ENCODE results near the gene ZNF74.
"Not testable (repeated sequence)": the region's sequence is repeated elsewhere in the genome, so short reads cannot be mapped to it uniquely, and the experiment has no call there.

Gene ZNF74

DNA sequence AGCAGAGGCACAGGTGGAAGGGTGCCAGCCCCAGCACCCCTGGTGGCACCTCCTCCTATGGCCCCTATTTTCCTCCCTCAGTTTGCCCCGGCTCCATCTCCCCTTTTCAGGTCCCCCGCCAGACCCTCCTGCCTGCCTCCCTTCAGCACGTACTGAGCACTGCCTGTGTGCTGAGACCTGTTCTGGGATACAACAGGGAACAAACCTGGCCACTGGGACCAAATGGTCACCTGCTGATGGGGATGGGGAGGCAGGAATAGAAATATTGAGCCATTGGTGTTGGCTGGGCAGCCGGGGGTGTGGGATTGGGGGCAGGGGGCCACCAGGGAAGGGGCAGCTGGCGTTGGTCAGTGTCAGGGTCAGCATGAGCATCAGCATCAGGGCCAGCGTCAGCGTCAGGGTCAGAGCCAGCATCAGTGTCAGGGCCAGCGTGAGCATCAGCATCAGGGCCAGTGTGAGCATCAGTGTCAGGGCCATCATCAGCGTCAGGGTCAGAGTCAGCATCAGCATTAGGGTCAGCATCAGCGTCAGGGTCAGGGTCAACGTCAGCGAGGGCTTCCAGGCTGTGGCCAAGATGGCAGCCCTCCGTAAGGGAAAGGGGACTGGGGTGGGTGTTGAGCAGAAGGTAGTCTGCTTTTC is 7.5 kb downstream of the ZNF74 start:
- DNase-seq = no peak

DNA sequence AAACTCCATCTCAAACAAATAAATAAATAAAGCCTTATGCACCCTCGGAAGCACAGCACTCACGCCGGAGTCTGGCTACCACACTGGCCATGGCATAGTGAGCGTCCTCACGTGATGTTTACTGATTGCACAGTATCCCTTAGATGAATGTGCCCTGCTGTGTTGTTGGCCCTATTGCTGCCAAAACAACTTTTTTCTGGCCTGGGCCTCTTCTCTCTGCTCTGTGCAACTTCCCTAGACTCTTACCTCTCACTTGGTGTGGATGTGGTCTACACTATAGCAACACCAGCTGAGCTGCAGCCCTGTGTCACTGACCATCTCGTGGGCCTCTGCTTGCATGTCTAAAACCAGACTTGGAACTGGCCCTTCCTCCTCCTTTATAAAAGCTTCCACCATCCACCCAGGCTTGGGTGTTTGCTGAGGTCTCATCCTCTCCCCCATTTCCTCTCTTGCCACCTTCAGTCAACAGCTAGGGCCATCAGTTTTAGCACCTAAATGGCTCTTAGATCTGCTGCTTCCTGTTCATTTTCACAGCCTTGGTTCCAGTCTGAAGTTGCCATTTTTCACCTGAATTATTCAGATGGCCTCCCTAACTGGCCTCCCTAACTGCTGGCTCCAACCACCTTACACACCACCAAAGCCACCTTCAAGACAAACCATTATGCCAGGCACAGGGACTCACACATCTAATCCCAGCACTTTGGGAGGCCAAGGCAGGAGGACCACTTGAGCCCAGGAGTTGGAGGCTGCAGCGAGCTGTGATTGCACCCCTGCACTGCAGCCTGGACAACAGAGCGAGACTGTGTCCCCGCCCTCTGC is 9.2 kb downstream of the ZNF74 start:
- DNase-seq = no peak

DNA sequence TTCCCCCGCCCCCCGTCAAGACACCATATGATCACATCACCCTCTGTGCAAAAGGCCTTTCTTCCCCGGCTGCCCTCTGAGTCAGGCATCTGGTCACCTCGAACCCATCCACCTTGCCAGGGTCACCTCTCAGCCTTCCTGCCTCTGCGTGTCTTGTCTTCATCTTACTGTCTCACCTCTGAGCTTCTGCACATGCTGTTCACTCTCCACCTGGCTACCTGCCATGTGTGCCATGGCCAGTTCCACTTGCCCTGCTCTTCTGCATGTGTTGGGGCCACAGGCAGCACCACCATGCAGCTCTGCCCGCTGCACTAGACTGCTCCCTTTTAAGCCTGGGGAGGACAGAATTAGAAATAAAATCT is 9.8 kb downstream of the ZNF74 start:
- no peak for DNase-seq

DNA sequence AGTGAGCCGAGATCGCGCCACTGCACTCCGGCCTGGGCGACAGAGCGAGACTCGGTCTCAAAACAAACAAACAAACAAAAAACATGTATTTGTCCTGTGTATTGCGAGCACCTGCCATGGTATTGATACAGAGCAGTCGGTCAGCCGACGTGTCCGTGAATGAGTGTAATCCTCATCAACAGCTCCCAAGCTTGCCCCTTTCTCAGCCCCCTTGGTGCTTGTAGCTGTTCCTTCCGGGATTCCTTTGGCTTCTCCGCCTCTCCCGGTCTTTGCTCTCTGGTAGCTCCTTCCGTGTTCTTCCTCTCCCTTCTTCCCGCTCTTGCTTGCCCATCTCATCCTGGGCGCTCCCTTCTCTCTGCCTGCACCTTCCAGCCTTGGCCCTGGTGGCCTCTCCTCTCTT is 10.9 kb downstream of the ZNF74 start:
- no peak for DNase-seq

DNA sequence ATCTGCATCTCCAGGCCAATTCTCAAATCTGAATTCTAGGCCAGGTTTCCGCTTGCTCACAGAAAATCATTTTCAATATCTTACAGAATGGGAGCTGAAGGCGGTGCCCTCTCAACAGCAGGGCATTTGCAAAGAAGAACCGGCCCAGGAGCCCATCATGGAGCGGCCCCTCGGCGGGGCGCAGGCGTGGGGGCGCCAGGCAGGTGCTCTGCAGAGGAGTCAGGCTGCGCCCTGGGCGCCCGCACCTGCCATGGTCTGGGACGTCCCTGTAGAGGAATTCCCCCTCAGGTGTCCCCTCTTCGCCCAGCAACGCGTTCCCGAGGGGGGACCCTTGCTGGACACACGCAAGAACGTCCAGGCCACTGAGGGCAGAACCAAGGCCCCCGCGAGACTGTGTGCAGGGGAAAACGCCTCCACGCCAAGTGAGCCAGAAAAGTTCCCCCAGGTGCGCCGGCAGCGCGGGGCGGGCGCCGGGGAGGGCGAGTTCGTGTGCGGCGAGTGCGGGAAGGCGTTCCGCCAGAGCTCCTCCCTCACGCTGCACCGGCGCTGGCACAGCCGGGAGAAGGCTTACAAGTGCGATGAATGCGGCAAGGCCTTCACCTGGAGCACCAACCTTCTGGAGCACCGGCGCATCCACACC is 11.5 kb downstream of the ZNF74 start:
- DNase-seq = no peak

DNA sequence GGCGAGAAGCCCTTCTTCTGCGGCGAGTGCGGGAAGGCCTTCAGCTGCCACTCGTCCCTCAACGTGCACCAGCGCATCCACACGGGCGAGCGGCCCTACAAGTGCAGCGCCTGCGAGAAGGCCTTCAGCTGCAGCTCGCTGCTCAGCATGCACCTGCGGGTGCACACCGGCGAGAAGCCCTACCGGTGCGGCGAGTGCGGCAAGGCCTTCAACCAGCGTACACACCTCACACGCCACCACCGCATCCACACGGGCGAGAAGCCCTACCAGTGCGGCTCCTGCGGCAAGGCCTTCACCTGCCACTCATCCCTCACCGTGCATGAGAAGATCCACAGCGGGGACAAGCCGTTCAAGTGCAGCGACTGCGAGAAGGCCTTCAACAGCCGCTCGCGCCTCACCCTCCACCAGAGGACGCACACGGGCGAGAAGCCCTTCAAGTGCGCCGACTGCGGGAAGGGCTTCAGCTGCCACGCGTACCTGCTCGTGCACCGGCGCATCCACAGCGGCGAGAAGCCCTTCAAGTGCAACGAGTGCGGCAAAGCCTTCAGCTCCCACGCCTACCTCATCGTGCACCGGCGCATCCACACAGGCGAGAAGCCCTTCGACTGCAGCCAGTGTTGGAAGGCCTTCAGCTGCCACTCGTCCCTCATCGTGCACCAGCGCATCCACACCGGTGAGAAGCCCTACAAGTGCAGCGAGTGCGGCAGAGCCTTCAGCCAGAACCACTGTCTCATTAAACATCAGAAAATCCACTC is 12.2 kb downstream of the ZNF74 start:
- no peak for DNase-seq

DNA sequence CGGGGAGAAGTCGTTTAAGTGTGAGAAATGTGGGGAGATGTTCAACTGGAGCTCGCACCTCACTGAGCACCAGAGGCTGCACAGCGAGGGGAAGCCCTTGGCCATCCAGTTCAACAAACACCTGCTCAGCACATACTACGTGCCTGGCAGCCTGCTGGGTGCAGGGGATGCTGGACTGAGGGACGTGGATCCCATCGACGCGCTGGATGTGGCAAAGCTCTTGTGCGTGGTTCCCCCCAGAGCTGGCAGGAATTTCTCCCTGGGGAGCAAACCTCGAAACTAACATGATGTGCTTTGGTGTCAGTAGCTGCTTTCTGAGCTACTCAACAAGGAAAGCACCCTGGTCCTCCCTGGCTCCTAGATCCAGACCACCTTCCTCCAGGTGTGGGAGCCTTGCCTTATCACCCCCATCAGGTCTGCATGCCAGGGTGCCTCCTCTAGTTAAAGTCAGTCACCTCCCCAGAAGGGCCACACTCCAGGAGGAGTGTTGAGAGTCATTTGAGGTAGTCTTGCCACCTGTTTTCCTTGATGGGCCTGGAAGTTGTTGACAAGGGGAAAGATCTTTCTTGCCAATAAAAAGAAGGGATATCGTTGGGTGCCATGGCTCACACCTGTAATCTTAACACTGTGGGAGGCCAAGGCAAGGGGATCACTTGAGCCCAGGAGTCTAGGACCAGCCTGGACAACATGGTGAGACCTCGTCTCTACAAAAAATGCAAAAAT is 12.9 kb downstream of the ZNF74 start:
- DNase-seq = no peak

DNA sequence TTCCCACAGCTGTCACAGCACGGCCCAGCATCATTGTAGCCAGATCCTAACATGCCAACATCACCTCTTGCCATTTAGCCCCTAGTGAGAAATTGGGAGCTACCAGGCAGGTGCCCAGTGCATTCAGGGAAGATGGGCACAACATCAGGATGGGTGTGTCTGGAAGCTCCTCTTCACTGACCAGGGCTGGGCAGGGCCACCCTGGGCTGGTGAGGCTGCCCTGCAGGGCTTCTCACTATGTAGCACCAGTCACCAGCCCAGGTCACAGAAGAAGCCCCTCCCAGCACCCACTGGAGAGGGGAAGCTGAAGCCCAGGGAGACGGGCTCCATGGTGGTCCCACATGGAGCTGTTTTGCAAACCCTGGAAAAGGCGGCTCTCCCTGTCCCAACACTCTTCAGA is 13.9 kb downstream of the ZNF74 start:
- no peak for DNase-seq

DNA sequence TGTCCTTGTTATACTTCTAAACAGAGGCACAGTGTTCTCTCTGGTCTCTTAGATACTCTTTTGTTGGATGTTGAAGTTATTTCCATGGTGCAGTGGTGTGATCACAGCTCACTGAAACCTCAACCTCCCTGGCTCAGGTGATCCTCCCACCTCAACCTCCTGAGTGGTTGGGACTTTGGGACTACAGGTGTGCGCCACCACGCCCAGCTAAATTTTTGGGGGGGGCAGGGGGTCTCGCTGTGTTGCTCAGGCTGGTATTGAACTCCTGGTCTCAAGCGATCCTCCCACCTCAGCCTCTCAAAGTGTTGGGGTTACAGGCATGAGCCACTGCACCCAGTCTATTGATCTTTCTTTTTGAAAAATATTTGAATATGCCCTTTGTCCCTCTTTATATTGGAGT is 14.9 kb downstream of the ZNF74 start:
- DNase-seq = no peak

DNA sequence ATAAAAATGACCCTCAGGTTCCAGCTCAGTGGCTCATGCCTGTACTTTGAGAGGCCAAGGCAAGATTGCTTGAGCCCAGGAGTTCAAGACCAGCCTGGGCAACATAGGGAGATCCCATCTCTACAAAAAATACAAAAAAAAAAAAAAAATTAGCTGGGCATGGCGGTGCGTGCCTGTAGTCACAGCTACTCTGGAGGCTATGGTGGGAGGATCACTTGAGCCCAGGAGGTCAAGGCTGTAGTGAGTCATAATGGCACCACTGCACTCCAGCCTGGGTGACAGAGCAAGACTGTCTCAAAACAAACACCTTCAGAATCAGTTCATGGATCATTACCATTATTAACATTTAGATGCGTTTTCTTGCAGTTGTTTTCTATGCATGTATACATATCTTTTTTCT is 15.4 kb downstream of the ZNF74 start:
- not testable (repeated sequence) for DNase-seq

DNA sequence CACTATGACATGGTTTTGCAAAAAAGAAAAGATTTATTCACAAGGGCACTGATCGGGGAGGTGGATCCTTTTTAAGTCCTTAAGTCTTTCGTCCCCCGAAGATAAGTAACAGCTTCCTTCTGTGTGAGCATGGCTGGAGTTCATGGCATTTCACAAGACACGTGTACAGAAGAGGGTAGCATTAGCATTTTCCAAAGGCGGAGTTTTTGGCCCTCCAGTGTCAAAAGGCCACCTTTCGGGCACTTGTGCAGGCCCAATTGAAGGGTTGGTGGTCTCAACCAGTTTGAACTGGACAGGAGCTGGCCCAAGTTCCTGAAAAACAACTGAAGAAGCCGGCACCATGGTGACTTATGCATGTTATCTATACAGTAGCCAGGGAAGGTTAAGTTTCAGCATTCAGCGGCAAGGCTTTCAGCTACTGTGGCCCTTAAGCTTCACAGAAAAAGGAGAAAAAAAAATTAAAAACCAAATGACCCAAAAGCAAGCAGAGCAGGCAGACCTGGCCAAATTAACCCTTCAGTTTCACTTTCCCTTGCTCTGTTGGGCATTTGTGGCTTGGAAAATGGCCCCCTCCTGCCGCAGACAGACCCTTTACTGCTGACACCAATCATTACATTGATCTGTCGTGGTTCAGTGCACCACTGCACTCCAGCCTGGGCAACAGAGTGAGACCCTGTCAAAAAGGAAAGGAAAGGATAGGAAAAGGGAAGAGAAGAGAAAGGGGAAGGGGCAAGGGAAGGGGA is 18.7 kb downstream of the ZNF74 start:
- DNase-seq = no peak

DNA sequence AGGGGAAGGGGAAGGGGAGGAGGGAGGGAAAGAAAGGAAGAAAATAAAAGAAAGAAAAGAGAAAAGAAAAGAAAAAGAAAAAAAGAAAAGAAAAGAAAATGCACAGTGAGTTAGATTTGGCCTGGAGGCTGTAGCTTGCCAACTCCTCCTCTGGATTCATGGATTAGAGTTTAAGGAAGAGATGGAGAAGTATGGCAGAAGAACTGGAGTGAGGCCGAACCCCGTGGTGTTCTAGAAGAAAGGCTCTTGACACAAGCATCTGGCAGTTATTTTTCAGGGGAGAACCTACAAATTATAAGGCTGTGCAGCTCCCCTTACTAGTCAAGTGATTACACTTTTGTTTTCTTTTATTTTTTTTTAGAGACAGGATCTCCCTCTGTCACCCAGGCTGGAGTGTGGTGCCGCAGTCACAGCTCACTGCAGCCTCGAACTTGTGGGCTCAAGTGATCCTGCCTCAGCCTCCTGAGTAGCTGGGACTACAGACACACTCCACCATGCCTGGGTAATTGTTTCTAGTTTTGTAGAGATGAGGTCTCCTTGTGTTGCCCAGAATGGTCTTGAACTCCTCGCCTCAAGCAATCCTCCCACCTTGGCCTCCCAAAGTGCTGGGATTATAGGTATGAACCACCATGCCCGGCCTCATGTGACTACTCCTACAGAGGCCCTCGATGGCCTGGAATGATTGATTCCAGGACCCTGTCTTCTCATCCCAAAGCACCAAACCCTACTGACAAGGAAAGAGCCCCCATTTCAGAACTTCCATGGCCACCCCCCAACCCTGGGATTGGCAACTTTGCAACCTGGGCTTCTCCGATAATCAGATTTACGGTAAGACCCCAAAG is 19.5 kb downstream of the ZNF74 start:
- no peak for DNase-seq

DNA sequence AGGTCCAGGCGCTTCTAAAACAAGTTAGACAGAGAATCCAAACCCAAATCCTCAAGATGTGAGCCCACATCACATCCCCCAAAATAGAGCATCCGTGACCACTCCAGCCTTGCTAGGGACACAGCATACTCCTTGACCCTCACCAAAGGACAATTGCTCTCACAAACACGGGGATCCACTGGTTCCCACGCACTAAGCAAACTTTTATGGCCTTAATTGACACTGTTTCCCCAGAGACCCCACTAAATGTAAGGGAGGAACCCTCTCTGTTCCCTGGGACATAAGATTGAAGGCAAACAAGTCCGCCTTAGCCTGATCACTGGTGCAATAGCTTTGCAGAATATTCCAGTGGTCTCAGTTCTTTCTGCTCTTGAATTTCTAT is 20.1 kb downstream of the ZNF74 start:
- no peak for DNase-seq

DNA sequence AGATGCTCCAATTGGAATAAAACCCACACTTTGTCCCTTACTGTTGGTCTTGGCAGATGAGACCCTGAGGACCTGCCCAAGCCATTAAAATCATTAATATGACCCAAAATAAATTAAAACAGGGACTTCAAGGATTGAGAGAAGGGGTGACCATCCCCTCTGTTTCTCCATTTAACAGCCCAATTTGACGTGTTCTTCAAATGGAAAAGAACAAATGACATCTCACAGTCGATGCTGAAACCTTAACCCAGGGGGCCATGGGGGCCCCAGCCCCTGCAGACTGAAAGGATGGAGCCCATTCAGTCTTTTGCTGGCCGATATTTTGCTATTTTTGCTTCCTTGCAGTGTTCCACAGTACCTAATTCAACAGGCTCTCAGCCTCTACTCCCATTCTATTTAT is 20.5 kb downstream of the ZNF74 start:
- no peak for DNase-seq

DNA sequence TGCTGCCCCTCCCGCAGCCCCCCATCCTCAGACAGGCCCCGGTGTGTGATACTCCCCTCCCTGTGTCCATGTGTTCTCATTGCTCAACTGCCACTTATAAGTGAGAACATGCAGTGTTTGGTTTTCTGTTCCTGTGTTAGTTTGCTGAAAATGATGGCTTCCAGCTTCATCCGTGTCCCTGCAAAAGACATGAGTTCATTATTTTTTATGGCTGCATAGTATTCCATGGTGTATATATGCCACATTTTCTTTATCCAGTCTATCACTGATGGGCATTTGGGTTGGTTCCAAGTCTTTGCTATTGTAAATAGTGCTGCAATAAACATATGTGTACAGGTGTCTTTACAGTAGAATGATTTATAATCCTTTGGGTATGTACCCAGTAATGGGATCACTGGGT is 21.3 kb downstream of the ZNF74 start:
- not testable (repeated sequence) for DNase-seq

DNA sequence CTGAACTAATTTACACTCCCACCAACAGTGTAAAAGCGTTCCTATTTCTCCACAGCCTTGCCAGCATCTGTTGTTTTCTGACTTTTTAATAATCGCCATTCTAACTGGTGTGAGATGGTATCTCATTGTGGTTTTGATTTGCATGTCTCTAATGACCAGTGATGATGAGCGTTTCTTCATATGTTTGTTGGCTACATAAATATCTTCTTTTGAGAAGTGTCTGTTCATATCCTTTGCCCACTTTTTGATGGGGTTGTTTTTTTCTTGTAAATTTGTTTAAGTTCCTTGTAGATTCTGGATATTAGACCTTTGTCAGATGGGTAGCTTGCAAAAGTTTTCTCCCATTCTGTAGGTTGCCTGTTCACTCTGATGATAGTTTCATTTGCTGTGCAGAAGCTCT is 21.7 kb downstream of the ZNF74 start:
- DNase-seq = not testable (repeated sequence)

DNA sequence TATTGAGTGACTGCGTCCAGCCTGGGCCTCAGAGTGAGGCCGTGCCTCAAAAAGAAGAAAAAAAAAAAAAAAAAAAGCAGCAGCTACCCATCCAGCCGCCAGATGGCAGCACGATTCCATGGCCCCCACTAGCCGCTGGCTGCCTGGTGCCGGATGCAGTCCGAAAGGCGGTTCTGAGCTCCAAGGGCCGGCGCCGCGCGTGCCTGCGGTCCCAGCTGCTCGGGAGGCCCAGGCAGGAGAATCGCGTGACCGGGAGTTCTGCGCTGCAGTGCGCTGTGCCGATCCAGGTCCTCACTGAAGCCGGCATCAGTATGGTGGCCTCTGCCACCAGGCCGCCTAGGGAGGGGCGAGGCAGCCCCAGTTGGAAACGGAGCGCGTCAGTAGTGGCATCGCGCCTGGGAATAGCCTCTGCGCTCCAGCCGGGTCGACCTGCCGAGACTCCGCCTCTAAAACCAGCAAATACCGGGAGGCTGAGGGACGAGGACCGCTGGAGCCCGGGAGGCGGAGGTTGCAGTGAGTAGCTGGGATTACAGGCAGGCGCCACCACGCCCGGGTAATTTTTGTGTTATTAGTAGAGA is 24.3 kb downstream of the ZNF74 start:
- peak; percentile 81 for DNase-seq

DNA sequence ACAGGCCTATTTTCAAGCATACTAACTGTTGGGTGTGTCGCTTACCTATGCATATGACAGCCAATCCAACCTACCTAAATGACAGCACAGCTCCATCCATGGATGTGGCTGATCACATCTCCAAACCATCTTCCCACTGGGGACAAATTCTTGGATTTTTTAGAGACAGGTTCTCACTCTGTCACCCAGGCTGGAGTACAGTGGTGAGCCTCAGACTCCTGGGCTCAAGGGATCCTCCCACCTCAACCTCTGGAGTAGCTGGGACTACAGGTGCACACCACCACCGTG is 25.7 kb downstream of the ZNF74 start:
- no peak for DNase-seq

DNA sequence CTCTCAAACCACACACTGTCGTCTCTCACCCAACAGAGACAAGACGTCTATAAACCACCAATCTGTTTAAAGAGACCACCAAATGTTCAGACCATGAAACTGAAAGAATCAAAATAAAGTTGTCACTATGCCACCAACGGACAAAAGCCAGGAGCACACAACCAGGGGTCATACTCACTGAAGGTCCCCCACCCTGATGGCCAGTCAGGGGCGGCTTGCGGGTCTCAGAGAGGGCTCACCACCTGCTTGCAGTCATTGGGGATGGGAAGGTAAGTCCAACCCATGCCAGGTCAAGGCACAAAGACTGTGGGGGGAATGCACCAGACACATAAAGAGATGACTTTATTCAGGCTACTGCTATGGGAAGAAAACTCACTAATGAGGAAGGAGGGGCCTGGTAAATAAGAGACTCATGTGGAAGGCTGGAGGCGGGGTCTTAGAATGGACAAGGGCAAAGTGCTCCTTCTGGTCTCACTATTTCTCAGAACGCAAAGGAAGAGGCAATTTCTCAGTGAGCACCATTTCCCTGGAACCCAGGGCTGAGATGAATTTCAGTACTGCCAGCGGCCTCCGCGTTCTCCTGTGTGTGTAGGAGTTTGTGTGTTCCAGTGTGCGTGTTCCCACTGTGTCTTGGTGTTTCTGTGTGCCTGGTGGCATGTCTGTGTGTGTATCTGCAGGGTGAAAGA is 26.3 kb downstream of the ZNF74 start:
- DNase-seq = no peak

DNA sequence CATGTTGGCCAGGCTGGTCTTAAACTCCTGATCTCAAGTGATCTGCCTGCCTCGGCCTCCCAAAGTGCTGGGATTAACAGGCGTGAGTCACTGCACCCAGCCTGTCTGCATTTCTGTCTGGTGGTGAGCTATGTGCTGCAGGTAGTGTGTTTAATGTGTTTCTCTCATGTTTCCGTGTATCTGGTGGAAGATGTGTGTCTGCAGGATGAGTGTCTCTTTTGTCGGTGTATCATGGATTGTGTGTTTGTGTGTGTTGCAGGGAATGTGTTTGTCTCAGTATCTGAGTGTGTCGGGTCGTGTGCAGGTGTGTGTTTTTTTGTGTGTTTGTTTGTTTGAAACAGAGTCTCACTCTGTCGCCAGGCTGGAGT is 27.5 kb downstream of the ZNF74 start:
- DNase-seq = no peak
